ENCODE measurements around the gene GPHN.

- TF ChIP-seq TAF1 (IDR thresholded peaks at IDR 0.05; ENCODE audit: borderline replicate concordance, low read depth, low read length) (no peak), POLR2A (IDR thresholded peaks at IDR 0.05; ENCODE audit: low read depth, low read length) (no peak), POLR2AphosphoS5 (IDR thresholded peaks at IDR 0.05; ENCODE audit: low read depth, low read length) (no peak)
Observed at GRCh38 chr14:66831173-66831572, 323.2 kb downstream of the GPHN start.
